GM19397 (cell line): ENCODE measurements around the gene PEAK3.

ENCODE experiments used
- ATAC-seq: cut with Tn5 transposase; IDR thresholded peaks from one replicate; pipeline ENCODE4 v1.9.1; 2021; ENCODE audit warnings: mild to moderate bottlenecking, moderate library complexity; ENCODE audit not compliant: unreplicated experiment

The PEAK3 gene

GRCh38 chr19:2226051-2226839 lies 55.7 kb downstream of the PEAK3 start:
- no peak for ATAC-seq

- no peak for ATAC-seq
These were observed 56.4 kb downstream of the PEAK3 start for GRCh38 chr19:2225415-2226050.

- ATAC-seq: no peak
These were observed 57.1 kb downstream of the PEAK3 start for GRCh38 chr19:2224754-2225349.
